ENCODE measurements around the gene MAPKAPK5. TPM values are rescaled to one million over a fixed set of nuclear protein-coding genes. Genes with fewer than 3 reads are reported as not detected.

The MAPKAPK5 gene
- total and polyA plus RNA-seq, 2 experiments from 2014 or later = 41.5 to 77.0 TPM

GRCh38 chr12:111842556-111843396 lies 748 bp downstream of the MAPKAPK5 start:
- peak overlapping the region; percentile 91 for H3K4me3 ChIP-seq
- H2AFZ ChIP-seq = 0 out of 2 replicates have a peak overlapping the region, but pooled peaks have one; percentile 63
- Mint-ChIP-seq H3K4me1 (peaks cover 22% of the 10 kb centered on the region), H3K27ac (peak overlapping the region; percentile 99), H3K9me3 (no peaks in the 10 kb centered on the region), H3K4me3 (peak overlapping the region; percentile 100), H3K27me3 (ENCODE audit: insufficient read depth, low read depth, poor library complexity) (peaks cover 22% of the 10 kb centered on the region), H3K36me3 (ENCODE audit: low read depth) (peaks cover 54% of the 10 kb centered on the region)
- TF ChIP-seq NANOG (IDR thresholded peaks at IDR 0.05; ENCODE audit: borderline replicate concordance) = no peak
- TF ChIP-seq CREB1 (CRISPR knock-in tag; IDR thresholded peaks at IDR 0.05; ENCODE audit: low read depth) = 0 out of 2 replicates have a peak, but pooled peaks have one; percentile 22
- peak overlapping the region; percentile 95 for H3K27ac ChIP-seq (ENCODE audit: low read depth)
- peak overlapping the region; percentile 98 for H3K4me2 ChIP-seq
- H3K4me1 ChIP-seq (ENCODE audit: insufficient read depth) = peaks cover 20% of the 10 kb centered on the region
- peaks cover 35% of the 10 kb centered on the region for H4K20me1 ChIP-seq (replicated peaks; ENCODE audit: insufficient read depth)
- peak; percentile 32 for DNase-seq (ENCODE audit: low spot score)
- no peaks in the 10 kb centered on the region for H3K9me2 ChIP-seq (ENCODE audit: insufficient read depth)
- peaks cover 10% of the 10 kb centered on the region for H3K36me3 ChIP-seq (ENCODE audit: insufficient read depth)
- H3K27me3 ChIP-seq (ENCODE audit: insufficient read depth) = no peaks in the 10 kb centered on the region
- peaks cover 22% of the 10 kb centered on the region for H3F3A ChIP-seq (replicated peaks; ENCODE audit: low read depth)
- ATAC-seq = peak; percentile 37
- H3K79me2 ChIP-seq (replicated peaks; ENCODE audit: insufficient read depth) = peaks cover 83% of the 10 kb centered on the region

GRCh38 chr12:111846016-111846415 lies 4.0 kb downstream of the MAPKAPK5 start:
- Mint-ChIP-seq H3K27ac (no peak overlapping the region), H3K4me1 (peaks cover 15% of the 10 kb centered on the region), H3K27me3 (ENCODE audit: insufficient read depth, low read depth, poor library complexity) (peaks cover 16% of the 10 kb centered on the region), H3K4me3 (no peak overlapping the region), H3K9me3 (no peaks in the 10 kb centered on the region), H3K36me3 (ENCODE audit: low read depth) (peaks cover 50% of the 10 kb centered on the region)
- Histone ChIP-seq H3K79me2 (replicated peaks; ENCODE audit: insufficient read depth) (peaks cover 95% of the 10 kb centered on the region), H3K4me3 (no peak overlapping the region), H3K27me3 (ENCODE audit: insufficient read depth) (no peaks in the 10 kb centered on the region), H3K27ac (ENCODE audit: low read depth) (no peak overlapping the region), H2AFZ (no peak overlapping the region), H4K20me1 (replicated peaks; ENCODE audit: insufficient read depth) (peaks cover 31% of the 10 kb centered on the region), H3K9me2 (ENCODE audit: insufficient read depth) (no peaks in the 10 kb centered on the region), H3F3A (replicated peaks; ENCODE audit: low read depth) (no peaks in the 10 kb centered on the region), H3K36me3 (ENCODE audit: insufficient read depth) (no peaks in the 10 kb centered on the region), H3K4me2 (no peak overlapping the region), H3K4me1 (ENCODE audit: insufficient read depth) (peaks cover 8% of the 10 kb centered on the region)
- ATAC-seq (no peak), DNase-seq (ENCODE audit: low spot score) (no peak)
- TF ChIP-seq JUNB (IDR thresholded peaks at IDR 0.05; ENCODE audit: unreplicated experiment) = no peak
- no peak for TF ChIP-seq REST (IDR thresholded peaks at IDR 0.05; ENCODE audit: unreplicated experiment)
- no peak for TF ChIP-seq CTCF (conservative IDR thresholded peaks at IDR 0.05; ENCODE audit: low read depth in 2 of 2)
- TF ChIP-seq ZNF114 (CRISPR knock-in tag; IDR thresholded peaks at IDR 0.05) = no peak
